Hepatic stellate cell (primary cell): ENCODE data around the gene RNF217.
A peak's percentile ranks its signal among the peaks of the same experiment; 100 is the strongest.
"Not testable (repeated sequence)": the region's sequence is repeated elsewhere in the genome, so short reads cannot be mapped to it uniquely, and the experiment has no call there.

Experiments used
- DNase-seq: peaks from one replicate; pipeline ENCODE4 v3.0.0; 2011; ENCODE audit warnings: low spot score

RNF217 gene

GRCh38 chr6:125058546-125058945 is 96.3 kb downstream of the RNF217 start:
- no peak for DNase-seq

DNA sequence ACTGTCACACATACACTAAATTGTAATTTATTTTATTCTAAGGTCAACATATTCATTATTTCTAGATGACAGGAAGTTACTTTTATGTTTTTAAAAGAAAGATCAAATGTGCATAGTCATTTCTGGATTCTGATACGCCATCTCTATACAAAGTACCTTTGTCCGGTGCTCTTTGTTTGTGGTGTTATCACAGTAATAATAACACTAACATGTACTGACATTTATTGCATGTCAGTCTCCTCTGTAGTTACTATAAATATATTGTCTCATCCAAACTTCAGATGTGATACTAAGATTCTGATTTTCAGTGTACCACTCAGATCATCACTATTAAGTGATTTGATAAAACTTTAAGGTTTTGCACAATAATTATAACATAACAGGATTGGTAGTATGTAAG is 101.1 kb downstream of the RNF217 start:
- no peak for DNase-seq

DNA sequence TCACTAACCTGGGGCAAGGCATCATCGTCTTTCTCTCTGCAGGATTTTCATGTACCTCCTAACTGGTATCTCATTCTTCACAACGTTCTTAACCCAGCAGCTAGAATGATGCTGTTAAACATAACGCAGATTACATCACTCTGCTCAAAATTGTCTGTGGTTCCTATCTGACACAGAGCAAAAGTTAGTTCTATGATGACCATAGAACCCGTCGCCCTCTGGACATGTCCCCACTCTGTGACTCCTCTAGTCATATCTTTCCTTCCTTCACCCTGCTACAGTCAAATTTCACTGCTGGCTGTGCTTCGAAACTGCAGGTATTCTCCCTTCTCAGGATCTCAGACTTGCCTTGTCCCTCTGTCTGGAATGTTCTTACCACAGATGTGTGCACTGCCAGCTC is 103.9 kb downstream of the RNF217 start:
- no peak for DNase-seq

DNA sequence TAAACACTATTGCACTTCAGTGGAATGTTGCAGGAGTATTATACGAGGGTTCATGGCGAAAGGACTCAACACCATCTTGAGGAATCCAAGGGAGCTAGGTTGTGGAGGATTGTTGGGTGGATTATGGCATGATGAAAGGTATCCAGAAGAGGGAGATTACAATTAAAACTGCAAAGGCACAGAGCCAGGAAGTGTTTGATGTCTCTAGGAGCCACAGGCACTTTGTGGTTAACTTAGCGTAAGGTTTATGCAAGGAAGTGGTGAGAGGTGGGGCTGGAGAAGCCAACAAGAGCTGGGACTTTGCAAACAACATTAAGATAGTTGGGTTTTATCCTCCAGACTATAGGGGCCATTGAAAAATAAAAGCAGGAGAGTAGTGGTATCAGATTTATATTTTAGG is 104.7 kb downstream of the RNF217 start:
- DNase-seq: no peak

GRCh38 chr6:125067552-125067951 is 105.3 kb downstream of the RNF217 start:
- no peak for DNase-seq

DNA sequence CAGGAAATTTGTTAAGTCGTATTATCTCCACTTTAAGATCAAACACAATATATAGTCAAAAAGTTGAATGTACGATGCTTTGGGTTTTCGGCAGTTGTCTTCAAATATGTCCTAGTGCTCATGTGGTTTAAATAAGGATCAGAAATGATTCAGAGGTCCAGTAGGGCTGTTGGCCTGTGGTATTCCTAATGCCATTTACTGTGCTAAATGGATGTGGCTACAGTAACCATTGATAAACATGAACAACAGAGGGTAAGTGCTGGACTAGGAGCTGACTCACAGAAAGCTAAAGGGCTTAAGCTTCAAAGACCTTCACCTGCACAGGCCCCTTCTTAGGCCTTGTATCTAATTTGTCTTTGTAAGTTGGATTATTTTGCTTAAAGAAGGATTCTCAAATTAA is 110.8 kb downstream of the RNF217 start:
- no peak for DNase-seq

DNA sequence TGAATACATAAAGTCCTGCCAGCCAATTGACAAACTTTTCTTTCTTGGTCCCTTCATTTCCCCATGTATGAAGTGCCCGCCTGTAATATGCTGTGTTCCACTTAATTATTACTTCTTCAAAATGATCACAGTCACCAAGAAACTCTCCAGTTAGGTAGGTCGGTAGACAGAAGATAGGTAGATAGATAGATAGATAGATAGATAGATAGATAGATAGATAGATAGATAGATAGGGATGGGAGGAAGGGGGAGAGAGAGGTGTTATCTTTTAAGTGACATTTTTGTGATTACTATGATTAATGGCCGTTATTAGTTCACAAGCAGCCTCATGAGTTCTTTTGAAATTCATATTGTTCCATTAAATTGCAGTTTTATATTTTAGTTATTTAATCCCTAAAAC is 111.9 kb downstream of the RNF217 start:
- no peak for DNase-seq

DNA sequence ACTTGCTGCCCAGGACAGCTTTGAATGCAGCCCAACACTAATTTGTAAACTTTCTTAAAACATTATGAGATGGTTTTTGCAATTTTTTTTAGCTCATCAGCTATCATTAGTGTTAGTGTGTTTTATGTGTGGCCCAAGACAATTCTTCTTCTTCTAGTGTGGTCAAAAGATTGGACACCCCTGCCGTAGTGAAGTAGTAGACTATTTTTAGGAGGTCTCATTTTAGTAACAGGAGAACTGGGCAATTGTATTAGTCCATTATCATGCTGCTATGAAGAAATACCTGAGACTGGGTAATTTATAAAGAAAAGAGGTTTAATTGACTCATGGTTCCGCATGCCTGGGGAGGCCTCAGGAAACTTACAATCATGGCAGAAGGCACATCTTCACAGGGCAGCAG is 112.8 kb downstream of the RNF217 start:
- not testable (repeated sequence) for DNase-seq

GRCh38 chr6:125075741-125076481 is 113.7 kb downstream of the RNF217 start:
- no peak for DNase-seq

- DNase-seq: no peak
These were observed 114.2 kb downstream of the RNF217 start for GRCh38 chr6:125076482-125076742.

- no peak for DNase-seq
These were observed 115.2 kb downstream of the RNF217 start for GRCh38 chr6:125077453-125077852.

DNA sequence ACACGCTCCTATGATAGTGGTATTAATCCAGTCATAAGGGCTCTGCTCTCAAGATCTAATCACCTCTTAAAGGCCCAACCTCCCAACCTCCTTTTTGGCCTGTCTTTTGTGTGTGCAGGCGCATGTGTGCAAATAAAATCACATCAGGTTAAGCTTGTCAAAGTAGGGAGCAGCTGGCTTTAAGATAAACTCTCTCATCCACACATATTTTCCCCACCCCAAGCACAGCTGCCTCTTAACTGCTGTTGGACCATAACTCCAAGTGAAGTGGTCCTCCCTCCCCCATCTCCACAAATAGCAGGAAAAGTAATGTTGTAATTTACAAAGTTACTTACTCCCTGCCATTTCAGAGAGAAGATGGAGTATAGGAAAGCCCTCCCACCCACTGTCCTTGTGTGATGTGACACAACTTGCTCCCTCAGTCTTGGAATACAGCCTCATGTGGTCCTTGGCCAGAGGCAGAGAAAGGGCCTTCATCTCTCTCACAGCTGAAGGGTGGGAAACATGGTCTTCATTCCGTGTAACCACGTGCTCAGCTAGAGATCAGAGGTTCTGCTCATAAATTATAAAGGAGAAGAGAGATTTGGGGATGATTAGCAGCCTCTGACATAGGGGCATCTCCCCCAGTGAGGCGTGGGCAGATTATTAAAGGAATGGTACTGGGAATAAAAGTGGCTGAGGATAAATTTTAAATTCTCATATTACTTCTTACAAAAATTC is 116.5 kb downstream of the RNF217 start:
- DNase-seq: no peak

GRCh38 chr6:125082908-125083683 is 120.9 kb downstream of the RNF217 start:
- no peak for DNase-seq

GRCh38 chr6:125083684-125083990 is 121.4 kb downstream of the RNF217 start:
- DNase-seq: no peak

- no peak for DNase-seq
These were observed 124.5 kb downstream of the RNF217 start for GRCh38 chr6:125086716-125087115.

- DNase-seq: no peak
These were observed 126.7 kb downstream of the RNF217 start for GRCh38 chr6:125088963-125089362.

DNA sequence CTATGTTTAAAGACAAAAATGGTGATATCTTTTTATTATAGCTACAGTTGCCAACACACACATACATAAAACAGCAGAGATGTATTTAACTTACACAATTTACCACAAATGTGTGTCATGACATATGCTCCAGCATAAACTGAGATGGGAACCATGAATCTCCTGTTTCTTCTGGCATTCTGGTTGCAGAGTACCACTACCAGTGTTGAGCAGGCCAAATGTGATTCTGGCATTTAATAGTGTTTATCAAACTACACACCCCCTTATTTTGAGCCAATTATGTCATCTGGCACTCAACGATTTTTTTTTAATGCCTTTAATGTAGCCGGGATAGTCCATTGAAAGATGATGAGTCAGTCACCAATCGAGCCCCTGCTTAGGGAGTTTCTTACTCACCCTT is 132.3 kb downstream of the RNF217 start:
- DNase-seq: no peak

GRCh38 chr6:125095580-125096301 is 133.5 kb downstream of the RNF217 start:
- peak; percentile 22 for DNase-seq

DNA sequence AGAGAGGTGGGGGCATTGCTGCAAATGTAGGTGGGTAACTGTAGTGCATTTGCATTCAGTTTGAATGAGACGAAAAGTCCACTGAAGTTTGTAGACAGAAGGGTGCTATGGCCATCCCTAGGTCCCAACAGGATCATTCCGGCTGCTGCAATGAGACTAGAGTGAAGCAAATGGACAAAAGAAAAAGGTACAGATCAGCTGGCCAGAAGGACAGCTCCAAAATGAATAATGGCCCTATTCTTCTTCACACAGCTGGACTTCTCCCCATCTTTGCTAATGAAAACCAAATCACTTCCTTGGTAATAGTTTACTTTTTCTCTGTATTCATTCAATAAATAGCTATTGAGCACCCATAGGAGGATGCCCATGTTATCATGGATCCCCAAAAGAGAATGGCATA is 134.9 kb downstream of the RNF217 start:
- no peak for DNase-seq

GRCh38 chr6:125098253-125098652 is 136.0 kb downstream of the RNF217 start:
- DNase-seq: no peak

GRCh38 chr6:125099211-125100073 is 137.2 kb downstream of the RNF217 start:
- peak; percentile 65 for DNase-seq
